ENCODE measurements around the gene ASL. TPM values are rescaled to one million over a fixed set of nuclear protein-coding genes. Genes with fewer than 3 reads are reported as not detected.

ASL gene
- total RNA-seq, 1 experiment from 2014 or later: 19.0 TPM

DNA sequence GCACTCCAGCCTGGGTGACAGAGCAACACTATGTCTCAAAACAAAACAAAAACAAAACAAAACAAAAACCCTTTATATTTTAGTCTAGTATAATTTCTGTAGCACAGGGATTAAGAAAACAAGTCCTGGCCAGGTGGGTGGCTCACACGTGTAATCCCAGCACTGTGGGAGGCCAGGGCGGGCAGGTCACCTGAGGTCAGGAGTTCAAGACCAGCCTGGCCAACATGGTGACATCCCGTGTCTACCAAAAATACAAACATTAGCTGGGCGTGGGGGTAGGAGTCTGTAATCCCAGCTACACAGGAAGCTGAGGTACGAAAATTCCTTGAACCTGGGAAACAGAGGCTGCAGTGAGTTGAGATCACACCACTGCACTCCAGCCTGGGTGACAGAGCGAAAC, 23.2 kb upstream of the ASL start:
- no peak overlapping the region for H3K4me3 ChIP-seq
- H2AFZ ChIP-seq: no peak overlapping the region
- H3K27me3 ChIP-seq (ENCODE audit: insufficient read depth, low read depth): no peaks in the 10 kb centered on the region
- intact Hi-C loops (cut with micrococcal nuclease; ENCODE audit: unreplicated experiment): no loop called here
- CTCF ChIA-PET: no interaction called here
- no peaks in the 10 kb centered on the region for H3K36me3 ChIP-seq (ENCODE audit: low read depth)
- POLR2A ChIA-PET (ENCODE audit: unreplicated experiment): interaction anchor here (0.6 kb wide), 1 partner anchor 688 kb away, joined by 6 read pairs; the partner anchor contains the start of gene RABGEF1
- no peaks in the 10 kb centered on the region for H4K20me1 ChIP-seq (ENCODE audit: insufficient read depth)
- H3K79me2 ChIP-seq (ENCODE audit: low read depth): no peaks in the 10 kb centered on the region
- no peak overlapping the region for H3K4me2 ChIP-seq
- TF ChIP-seq, protein P1, sequence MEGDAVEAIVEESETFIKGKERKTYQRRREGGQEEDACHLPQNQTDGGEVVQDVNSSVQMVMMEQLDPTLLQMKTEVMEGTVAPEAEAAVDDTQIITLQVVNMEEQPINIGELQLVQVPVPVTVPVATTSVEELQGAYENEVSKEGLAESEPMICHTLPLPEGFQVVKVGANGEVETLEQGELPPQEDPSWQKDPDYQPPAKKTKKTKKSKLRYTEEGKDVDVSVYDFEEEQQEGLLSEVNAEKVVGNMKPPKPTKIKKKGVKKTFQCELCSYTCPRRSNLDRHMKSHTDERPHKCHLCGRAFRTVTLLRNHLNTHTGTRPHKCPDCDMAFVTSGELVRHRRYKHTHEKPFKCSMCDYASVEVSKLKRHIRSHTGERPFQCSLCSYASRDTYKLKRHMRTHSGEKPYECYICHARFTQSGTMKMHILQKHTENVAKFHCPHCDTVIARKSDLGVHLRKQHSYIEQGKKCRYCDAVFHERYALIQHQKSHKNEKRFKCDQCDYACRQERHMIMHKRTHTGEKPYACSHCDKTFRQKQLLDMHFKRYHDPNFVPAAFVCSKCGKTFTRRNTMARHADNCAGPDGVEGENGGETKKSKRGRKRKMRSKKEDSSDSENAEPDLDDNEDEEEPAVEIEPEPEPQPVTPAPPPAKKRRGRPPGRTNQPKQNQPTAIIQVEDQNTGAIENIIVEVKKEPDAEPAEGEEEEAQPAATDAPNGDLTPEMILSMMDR (conservative IDR thresholded peaks at IDR 0.05): no peak
- TF ChIP-seq EZH2 (IDR thresholded peaks at IDR 0.05; ENCODE audit: low read depth): no peak
- H3F3A ChIP-seq (ENCODE audit: insufficient read depth, low read depth): peaks cover 24% of the 10 kb centered on the region
- no peaks in the 10 kb centered on the region for H3K9me2 ChIP-seq (ENCODE audit: insufficient read depth)
- no peaks in the 10 kb centered on the region for H3K9me3 ChIP-seq (ENCODE audit: insufficient read depth, low read depth)
- H3K4me1 ChIP-seq (replicated peaks; ENCODE audit: insufficient read depth): peaks cover 14% of the 10 kb centered on the region
- DNase-seq: no peak
- no TSS peak for BruUV-seq (replicated peaks)
- H3K27ac ChIP-seq: no peak overlapping the region; the same call in 1 of the 2 replicates

DNA sequence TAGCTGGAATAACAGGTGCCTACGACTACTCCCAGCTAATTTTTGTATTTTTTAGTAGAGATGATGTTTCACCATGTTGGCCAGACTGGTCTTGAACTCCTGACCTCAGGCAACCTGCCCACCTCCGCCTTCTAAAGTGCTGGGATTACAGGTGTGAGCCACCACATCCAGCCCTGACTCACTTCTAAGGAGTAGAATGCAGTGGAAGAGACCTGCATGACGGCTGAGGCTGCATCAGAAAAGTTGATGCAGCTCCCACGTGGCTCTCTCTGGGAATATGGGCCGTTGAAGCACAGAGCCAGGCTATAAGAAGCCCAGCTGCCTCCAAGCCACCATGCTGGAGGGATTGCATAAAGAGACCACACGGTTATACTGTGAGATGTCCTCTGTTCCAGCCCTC, 21.6 kb upstream of the ASL start:
- no peaks in the 10 kb centered on the region for H4K20me1 ChIP-seq (ENCODE audit: insufficient read depth)
- no peak for DNase-seq
- no peaks in the 10 kb centered on the region for H3K9me2 ChIP-seq (ENCODE audit: insufficient read depth)
- no peak overlapping the region for H3K4me2 ChIP-seq
- H3F3A ChIP-seq (ENCODE audit: insufficient read depth, low read depth): peaks cover 24% of the 10 kb centered on the region
- intact Hi-C loops (cut with micrococcal nuclease; ENCODE audit: unreplicated experiment): no loop called here
- H3K36me3 ChIP-seq (ENCODE audit: low read depth): no peaks in the 10 kb centered on the region
- no TSS peak for BruUV-seq (replicated peaks)
- H3K27me3 ChIP-seq (ENCODE audit: insufficient read depth, low read depth): no peaks in the 10 kb centered on the region
- H3K4me1 ChIP-seq (replicated peaks; ENCODE audit: insufficient read depth): peaks cover 8% of the 10 kb centered on the region; the same call in 1 of the 2 replicates
- TF ChIP-seq, protein P1 (conservative IDR thresholded peaks at IDR 0.05): no peak
- no peak for TF ChIP-seq EZH2 (IDR thresholded peaks at IDR 0.05; ENCODE audit: low read depth)
- H3K27ac ChIP-seq: no peak overlapping the region
- ChIA-PET CTCF (interaction anchor here (0.6 kb wide), 1 partner anchor 19 kb away, joined by 7 read pairs; no protein-coding TSS in a partner anchor), POLR2A (ENCODE audit: unreplicated experiment) (interaction anchor here (0.8 kb wide), 1 partner anchor 94 kb away, joined by 5 read pairs; no protein-coding TSS in a partner anchor)
- no peaks in the 10 kb centered on the region for H3K79me2 ChIP-seq (ENCODE audit: low read depth)
- no peak overlapping the region for H2AFZ ChIP-seq
- H3K4me3 ChIP-seq: no peak overlapping the region
- H3K9me3 ChIP-seq (ENCODE audit: insufficient read depth, low read depth): no peaks in the 10 kb centered on the region

DNA sequence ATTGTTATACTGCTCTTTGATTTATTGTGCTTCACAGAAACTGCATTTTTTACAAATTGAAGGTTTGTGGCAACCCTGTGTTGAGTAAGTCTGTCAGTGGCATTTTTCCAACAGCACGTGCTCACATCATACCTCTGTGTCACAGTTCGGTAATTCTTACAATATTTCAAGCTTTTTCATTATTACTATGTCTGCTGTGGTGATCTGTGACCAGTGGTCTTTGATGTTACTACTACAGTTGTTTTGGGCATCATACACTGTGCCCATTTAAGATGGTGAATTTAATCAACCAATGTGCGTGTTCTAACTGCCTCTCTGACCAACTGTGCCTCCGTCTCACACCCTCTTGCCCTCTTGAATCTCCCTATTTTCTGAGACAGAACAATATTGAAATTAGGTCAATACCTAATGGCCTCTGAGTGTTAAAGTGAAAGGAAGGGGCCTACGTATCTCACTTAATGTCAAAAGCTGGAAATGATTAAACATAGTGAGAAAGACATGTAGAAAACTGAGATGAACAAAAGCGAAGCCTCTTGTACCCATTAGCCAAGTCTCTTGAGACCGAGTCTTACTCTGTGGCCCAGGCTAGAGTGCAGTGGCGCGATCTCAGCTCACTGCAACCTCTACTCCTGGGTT, 20.2 kb upstream of the ASL start:
- no peaks in the 10 kb centered on the region for H3K79me2 ChIP-seq (ENCODE audit: low read depth)
- H4K20me1 ChIP-seq (ENCODE audit: insufficient read depth): no peaks in the 10 kb centered on the region
- intact Hi-C loops (cut with micrococcal nuclease; ENCODE audit: unreplicated experiment): no loop called here
- H3K4me3 ChIP-seq: no peak overlapping the region
- no peak overlapping the region for H3K27ac ChIP-seq
- H2AFZ ChIP-seq: no peak overlapping the region
- H3K4me1 ChIP-seq (replicated peaks; ENCODE audit: insufficient read depth): peaks cover 5% of the 10 kb centered on the region; the same call in 1 of the 2 replicates
- TF ChIP-seq, protein P1 (conservative IDR thresholded peaks at IDR 0.05): no peak
- TF ChIP-seq EZH2 (IDR thresholded peaks at IDR 0.05; ENCODE audit: low read depth): no peak
- no peaks in the 10 kb centered on the region for H3K9me3 ChIP-seq (ENCODE audit: insufficient read depth, low read depth)
- no peaks in the 10 kb centered on the region for H3K27me3 ChIP-seq (ENCODE audit: insufficient read depth, low read depth)
- no TSS peak for BruUV-seq (replicated peaks)
- H3F3A ChIP-seq (ENCODE audit: insufficient read depth, low read depth): peaks cover 19% of the 10 kb centered on the region
- POLR2A ChIA-PET (ENCODE audit: unreplicated experiment): no interaction called here
- H3K4me2 ChIP-seq: no peak overlapping the region
- H3K36me3 ChIP-seq (ENCODE audit: low read depth): no peaks in the 10 kb centered on the region
- CTCF ChIA-PET: no interaction called here
- H3K9me2 ChIP-seq (ENCODE audit: insufficient read depth): no peaks in the 10 kb centered on the region
- no peak for DNase-seq

All from PC-9 (cell line).